MM.1S (cell line): ENCODE data around the gene NRP2.

ENCODE experiments used
- DNase-seq: peaks from one replicate; pipeline ENCODE4 v3.0.0-alpha.2; 2015
- H2AFZ ChIP-seq: fragments of 300-600 bp; sonication (generic); 2 replicates; pipeline ENCODE4 v1.6.0; 2016; ENCODE audit warnings: antibody characterized with exemption, low read length
- H3F3A ChIP-seq: fragments of 300-600 bp; sonication (generic); 2 replicates; pipeline ENCODE4 v1.6.1; 2016; ENCODE audit warnings: mild to moderate bottlenecking, antibody characterized with exemption, low read length, moderate library complexity, mixed read lengths; ENCODE audit not compliant: insufficient read depth
- H3K27ac ChIP-seq: fragments of 300-600 bp; sonication (generic); 2 replicates; pipeline ENCODE4 v1.5.1; 2016; ENCODE audit warnings: mild to moderate bottlenecking, low read length
- H3K27me3 ChIP-seq: fragments of 300-600 bp; sonication (generic); replicated peaks from 2 replicates; pipeline ENCODE4 v1.6.0; 2016; ENCODE audit warnings: low read length; ENCODE audit not compliant: insufficient read depth
- H3K36me3 ChIP-seq: fragments of 300-600 bp; sonication (generic); replicated peaks from 2 replicates; pipeline ENCODE4 v1.6.1; 2016; ENCODE audit warnings: mild to moderate bottlenecking, low read length, mixed read lengths; ENCODE audit not compliant: insufficient read depth
- H3K4me1 ChIP-seq: fragments of 300-600 bp; sonication (generic); 2 replicates; pipeline ENCODE4 v1.6.1; 2016; ENCODE audit warnings: low read length, mixed read lengths
- H3K4me2 ChIP-seq: fragments of 300-600 bp; sonication (generic); 2 replicates; pipeline ENCODE4 v1.6.0; 2016; ENCODE audit warnings: low read depth, low read length
- H3K4me3 ChIP-seq: fragments of 300-600 bp; sonication (generic); 2 replicates; pipeline ENCODE4 v1.5.1; 2016; ENCODE audit warnings: low read length, mixed read lengths
- H3K79me2 ChIP-seq: fragments of 300-600 bp; sonication (generic); 2 replicates; pipeline ENCODE4 v1.6.1; 2016; ENCODE audit warnings: mixed run types, low read length, mixed read lengths
- H3K9ac ChIP-seq: fragments of 300-600 bp; sonication (generic); 2 replicates; pipeline ENCODE4 v1.6.1; 2016; ENCODE audit warnings: low read length, mixed read lengths
- H3K9me2 ChIP-seq: fragments of 300-600 bp; sonication (generic); replicated peaks from 2 replicates; pipeline ENCODE4 v1.6.1; 2016; ENCODE audit warnings: mild to moderate bottlenecking, low read length, mixed read lengths; ENCODE audit not compliant: insufficient read depth
- H3K9me3 ChIP-seq: fragments of 300-600 bp; sonication (generic); replicated peaks from 2 replicates; pipeline ENCODE4 v1.6.1; 2016; ENCODE audit warnings: mild to moderate bottlenecking, low read length, mixed read lengths; ENCODE audit not compliant: insufficient read depth
- H4K20me1 ChIP-seq: fragments of 300-600 bp; sonication (generic); 2 replicates; pipeline ENCODE4 v1.6.1; 2016; ENCODE audit warnings: mild to moderate bottlenecking, low read length, moderate library complexity, mixed read lengths; ENCODE audit not compliant: insufficient read depth
- EZH2 ChIP-seq: fragments of 300-600 bp; sonication (generic); optimal IDR thresholded peaks from 2 replicates; pipeline ENCODE3; 2017; ENCODE audit warnings: low read depth, mild to moderate bottlenecking, antibody characterized with exemption, low read length, mixed read lengths
- EZH2phosphoT487 ChIP-seq: fragments of 300-600 bp; sonication (generic); IDR thresholded peaks from 2 replicates; pipeline ENCODE4 v1.6.1; 2018; ENCODE audit warnings: antibody characterized with exemption, low read length
- TF ChIP-seq, protein P1 (sequence below): fragments of 300-600 bp; sonication (generic); IDR thresholded peaks from 2 replicates; pipeline ENCODE4 v1.5.1; 2016; ENCODE audit warnings: antibody characterized with exemption, low read length, mixed read lengths

NRP2 gene

DNA sequence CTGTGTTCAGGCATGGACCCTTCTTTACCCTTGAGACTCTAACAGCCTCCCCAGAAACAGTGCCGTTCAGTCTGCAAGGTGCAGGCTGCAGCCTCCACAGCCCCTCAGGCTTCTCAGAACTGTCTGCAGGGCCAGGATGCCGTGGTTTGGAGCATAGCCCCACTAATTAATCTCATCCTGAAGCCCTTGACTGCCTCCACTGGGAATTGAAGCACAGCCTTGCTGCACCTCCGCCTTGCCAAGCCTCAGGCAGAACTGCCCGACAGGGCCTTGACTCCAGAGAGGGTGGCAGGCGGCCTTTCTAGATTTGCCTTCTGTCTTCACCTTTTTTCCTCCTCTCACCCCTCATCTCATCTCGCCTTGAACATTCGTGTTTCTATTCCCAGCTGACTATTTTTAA lies 119.8 kb downstream of the NRP2 start:
- H3K9ac ChIP-seq, result no peak overlapping the region
- TF ChIP-seq, protein P1, sequence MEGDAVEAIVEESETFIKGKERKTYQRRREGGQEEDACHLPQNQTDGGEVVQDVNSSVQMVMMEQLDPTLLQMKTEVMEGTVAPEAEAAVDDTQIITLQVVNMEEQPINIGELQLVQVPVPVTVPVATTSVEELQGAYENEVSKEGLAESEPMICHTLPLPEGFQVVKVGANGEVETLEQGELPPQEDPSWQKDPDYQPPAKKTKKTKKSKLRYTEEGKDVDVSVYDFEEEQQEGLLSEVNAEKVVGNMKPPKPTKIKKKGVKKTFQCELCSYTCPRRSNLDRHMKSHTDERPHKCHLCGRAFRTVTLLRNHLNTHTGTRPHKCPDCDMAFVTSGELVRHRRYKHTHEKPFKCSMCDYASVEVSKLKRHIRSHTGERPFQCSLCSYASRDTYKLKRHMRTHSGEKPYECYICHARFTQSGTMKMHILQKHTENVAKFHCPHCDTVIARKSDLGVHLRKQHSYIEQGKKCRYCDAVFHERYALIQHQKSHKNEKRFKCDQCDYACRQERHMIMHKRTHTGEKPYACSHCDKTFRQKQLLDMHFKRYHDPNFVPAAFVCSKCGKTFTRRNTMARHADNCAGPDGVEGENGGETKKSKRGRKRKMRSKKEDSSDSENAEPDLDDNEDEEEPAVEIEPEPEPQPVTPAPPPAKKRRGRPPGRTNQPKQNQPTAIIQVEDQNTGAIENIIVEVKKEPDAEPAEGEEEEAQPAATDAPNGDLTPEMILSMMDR, result no peak
- TF ChIP-seq EZH2 (no peak), EZH2phosphoT487 (no peak)
- H3K36me3 ChIP-seq, result no peaks in the 10 kb centered on the region
- no peak overlapping the region for H2AFZ ChIP-seq
- H3K4me1 ChIP-seq, result no peaks in the 10 kb centered on the region
- no peaks in the 10 kb centered on the region for H3K27me3 ChIP-seq
- H3K27ac ChIP-seq, result no peak overlapping the region
- H3K9me2 ChIP-seq, result no peaks in the 10 kb centered on the region
- no peaks in the 10 kb centered on the region for H3K9me3 ChIP-seq
- no peaks in the 10 kb centered on the region for H3F3A ChIP-seq
- no peak for DNase-seq
- H3K4me3 ChIP-seq, result no peak overlapping the region
- H3K4me2 ChIP-seq, result no peak overlapping the region
- H3K79me2 ChIP-seq, result no peaks in the 10 kb centered on the region
- no peaks in the 10 kb centered on the region for H4K20me1 ChIP-seq

DNA sequence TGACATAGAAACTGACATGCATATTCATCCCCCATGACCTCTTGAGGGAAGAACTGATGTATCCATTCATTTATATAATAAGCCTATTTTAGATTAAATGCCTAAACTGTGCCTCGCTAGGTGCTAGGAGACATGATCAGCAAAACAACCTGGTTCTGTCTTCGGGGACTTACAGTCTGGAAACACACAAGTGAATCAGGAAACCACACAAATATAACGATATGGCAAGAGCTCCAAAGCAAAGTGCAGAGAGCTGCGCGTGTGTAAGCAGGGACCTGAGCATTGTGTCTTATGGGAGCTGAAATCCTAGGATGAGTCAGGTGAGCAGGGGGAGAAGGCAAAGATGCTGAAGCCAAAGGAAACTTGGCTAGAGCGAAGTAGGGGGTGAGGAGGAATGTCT lies 120.6 kb downstream of the NRP2 start:
- Histone ChIP-seq H3K79me2 (no peaks in the 10 kb centered on the region), H3K9me3 (no peaks in the 10 kb centered on the region), H4K20me1 (no peaks in the 10 kb centered on the region), H3F3A (no peaks in the 10 kb centered on the region), H3K4me3 (no peak overlapping the region), H3K36me3 (no peaks in the 10 kb centered on the region), H3K4me2 (no peak overlapping the region), H3K27me3 (no peaks in the 10 kb centered on the region), H3K4me1 (no peaks in the 10 kb centered on the region), H3K9me2 (no peaks in the 10 kb centered on the region), H2AFZ (no peak overlapping the region), H3K27ac (no peak overlapping the region), H3K9ac (no peak overlapping the region)
- TF ChIP-seq EZH2phosphoT487, result no peak
- no peak for TF ChIP-seq EZH2
- TF ChIP-seq, protein P1, result no peak
- DNase-seq, result no peak

DNA sequence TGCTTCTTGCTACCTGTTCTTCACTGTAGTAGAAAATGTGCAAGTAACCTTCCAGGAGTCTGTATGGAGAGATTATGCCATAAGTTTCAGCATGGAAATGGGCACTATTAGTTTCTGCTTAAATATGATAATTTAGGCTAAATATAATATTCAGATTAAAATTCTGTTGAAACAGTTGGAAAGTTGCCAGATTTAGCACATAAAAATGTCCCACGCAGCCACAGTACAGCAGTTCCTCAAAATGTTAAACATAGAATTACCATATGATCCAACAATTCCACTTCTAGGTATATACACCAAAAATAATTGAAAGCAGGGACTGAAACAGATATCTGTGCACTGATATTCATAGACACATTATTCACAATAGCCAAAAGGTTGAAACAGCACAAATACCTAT lies 121.2 kb downstream of the NRP2 start:
- Histone ChIP-seq H3K36me3 (no peaks in the 10 kb centered on the region), H3K4me3 (no peak overlapping the region), H3K4me1 (no peaks in the 10 kb centered on the region), H3F3A (no peaks in the 10 kb centered on the region), H3K27me3 (no peaks in the 10 kb centered on the region), H3K27ac (no peak overlapping the region), H3K9me3 (no peaks in the 10 kb centered on the region), H2AFZ (no peak overlapping the region), H3K4me2 (no peak overlapping the region), H3K9ac (no peak overlapping the region), H3K79me2 (no peaks in the 10 kb centered on the region), H4K20me1 (no peaks in the 10 kb centered on the region), H3K9me2 (no peaks in the 10 kb centered on the region)
- no peak for TF ChIP-seq EZH2phosphoT487
- TF ChIP-seq, protein P1, result no peak
- no peak for TF ChIP-seq EZH2
- no peak for DNase-seq

DNA sequence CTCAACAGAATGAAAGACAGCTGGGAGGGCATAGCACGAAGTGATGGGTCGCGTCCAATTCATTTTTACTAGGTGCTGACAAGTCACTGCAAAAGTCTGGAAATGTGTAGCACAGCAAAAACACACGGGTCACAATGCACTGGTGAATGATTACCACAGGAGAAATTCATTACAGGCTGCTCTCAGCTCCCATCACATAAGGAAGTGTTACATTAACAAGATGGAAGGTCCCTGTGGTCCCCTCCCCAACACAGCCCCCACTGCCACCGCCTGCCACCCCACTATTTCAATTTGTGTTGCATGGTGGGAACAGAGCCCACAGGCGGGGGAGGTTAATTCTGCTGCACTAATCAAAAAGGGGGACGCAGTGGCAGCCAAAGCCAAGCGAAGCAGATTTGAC lies 122.8 kb downstream of the NRP2 start:
- TF ChIP-seq EZH2phosphoT487 (no peak), EZH2 (no peak)
- TF ChIP-seq, protein P1, result no peak
- Histone ChIP-seq H3K27me3 (no peaks in the 10 kb centered on the region), H3K4me1 (no peaks in the 10 kb centered on the region), H3K79me2 (no peaks in the 10 kb centered on the region), H3K9me3 (no peaks in the 10 kb centered on the region), H3F3A (no peaks in the 10 kb centered on the region), H3K4me2 (no peak overlapping the region), H2AFZ (no peak overlapping the region), H3K9me2 (no peaks in the 10 kb centered on the region), H3K36me3 (no peaks in the 10 kb centered on the region), H4K20me1 (no peaks in the 10 kb centered on the region), H3K9ac (no peak overlapping the region), H3K27ac (no peak overlapping the region), H3K4me3 (no peak overlapping the region)
- no peak for DNase-seq
